Activated T-cell treated with anti-CD3 and anti-CD28 coated beads, Interleukin-2, amount 50 U/mL, for 72 hours (primary cell): ENCODE results near the gene CTPS2. TPM values are rescaled to one million over a fixed set of nuclear protein-coding genes. Genes with fewer than 3 reads are reported as not detected.
"Not testable (repeated sequence)": the region's sequence is repeated elsewhere in the genome, so short reads cannot be mapped to it uniquely, and the experiment has no call there.

Source experiments
- ATAC-seq, 2 donors: fragments of 150-1000 bp; cut with Tn5 transposase; replicated peaks in 1 of 2; 2 replicates each; pipeline ENCODE4 v1.10.0; 2021; ENCODE audit warnings: moderate library complexity in 2 of 2, mild to moderate bottlenecking in 1 of 2
- DNase-seq, 2 donors: peaks; one replicate each; pipeline ENCODE4 v3.0.0; 2021 to 2022; ENCODE audit warnings: mixed read lengths in 1 of 2
- H3K27ac Mint-ChIP-seq: one replicate; pipeline ENCODE4 v1.8.0; 2022; ENCODE audit warnings: mild to moderate bottlenecking, moderate library complexity, mixed read lengths
- H3K27me3 Mint-ChIP-seq: one replicate; pipeline ENCODE4 v1.8.0; 2022; ENCODE audit warnings: low read depth, mixed read lengths
- H3K36me3 Mint-ChIP-seq, 2 donors: one replicate each; pipeline ENCODE4 v1.8.0; 2022; ENCODE audit warnings: mixed read lengths in 2 of 2, mild to moderate bottlenecking in 1 of 2; ENCODE audit not compliant: insufficient read depth in 2 of 2
- H3K4me1 Mint-ChIP-seq: one replicate; pipeline ENCODE4 v1.8.0; 2022; ENCODE audit warnings: low read depth, mixed read lengths
- H3K4me3 Mint-ChIP-seq, 2 donors: one replicate each; pipeline ENCODE4 v1.8.0; 2022; ENCODE audit warnings: mild to moderate bottlenecking in 2 of 2, mixed read lengths in 2 of 2, moderate library complexity in 2 of 2
- H3K9me3 Mint-ChIP-seq, 2 donors: one replicate each; pipeline ENCODE4 v1.8.0; 2022; ENCODE audit warnings: mixed read lengths in 2 of 2
- total RNA-seq, 2 donors: library from RNA; stranded (reverse); gene quantifications; one replicate each; pipeline ENCODE4 v1.2.3, GENCODE V29; 2022

The CTPS2 gene
- total RNA-seq, 2 donors from 2014 or later = 8.1 to 8.3 TPM

DNA sequence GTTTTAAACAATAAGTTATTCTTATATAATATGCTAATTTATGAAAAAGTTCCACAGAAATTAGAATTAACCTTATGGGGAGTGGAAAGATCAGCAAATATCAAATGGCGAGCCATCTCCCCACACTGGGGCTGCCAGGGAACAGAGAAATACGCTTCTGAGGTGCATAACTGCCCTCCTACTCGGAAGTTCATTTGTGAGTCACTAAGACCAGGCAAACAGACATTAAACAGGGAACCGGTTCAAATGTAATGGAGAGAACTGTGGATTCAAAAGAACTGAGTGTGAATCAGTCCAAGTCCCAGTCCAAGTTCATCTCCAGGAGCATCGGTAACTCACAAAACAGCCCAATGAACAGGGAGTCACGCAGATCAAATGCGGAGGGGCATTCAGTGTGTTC, 73.9 kb downstream of the CTPS2 start:
- Mint-ChIP-seq H3K9me3 (no peaks in the 10 kb centered on the region), H3K4me1 (peaks cover 8% of the 10 kb centered on the region), H3K36me3 (peaks cover 0 to 3% of the 10 kb centered on the region in 2 donors), H3K4me3 (no peak overlapping the region), H3K27ac (no peak overlapping the region), H3K27me3 (no peaks in the 10 kb centered on the region)
- ATAC-seq = no peak
- DNase-seq = no peak

- Mint-ChIP-seq H3K27ac (no peak overlapping the region), H3K4me3 (no peak overlapping the region), H3K9me3 (no peaks in the 10 kb centered on the region), H3K4me1 (peaks cover 8% of the 10 kb centered on the region), H3K36me3 (peaks cover 0 to 3% of the 10 kb centered on the region in 2 donors), H3K27me3 (no peaks in the 10 kb centered on the region)
- no peak for DNase-seq
- no peak for ATAC-seq
These were observed 76.9 kb downstream of the CTPS2 start for GRCh38 chrX:16635596-16635995.

DNA sequence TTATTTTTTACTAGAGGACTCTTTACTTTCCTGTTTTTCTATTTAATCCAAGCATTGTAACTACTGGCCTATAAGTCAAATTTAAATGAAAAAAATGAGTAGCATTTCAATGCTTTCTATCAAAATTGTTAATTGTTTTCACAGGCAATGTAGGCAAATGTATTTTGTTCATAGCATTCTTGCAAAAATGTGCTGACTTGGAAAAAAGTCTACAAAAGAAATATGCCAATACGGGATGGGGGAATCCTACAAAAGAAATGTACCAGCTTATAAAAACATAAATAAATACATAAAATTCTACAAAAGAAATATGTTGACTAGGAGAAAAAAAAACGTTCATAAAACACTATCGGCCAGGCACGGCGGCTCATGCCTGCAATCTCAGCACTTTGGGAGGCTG, 77.4 kb downstream of the CTPS2 start:
- Mint-ChIP-seq H3K36me3 (peaks cover 0 to 3% of the 10 kb centered on the region in 2 donors), H3K27me3 (no peaks in the 10 kb centered on the region), H3K4me1 (peaks cover 8% of the 10 kb centered on the region), H3K4me3 (no peak overlapping the region), H3K27ac (no peak overlapping the region), H3K9me3 (no peaks in the 10 kb centered on the region)
- DNase-seq = no peak
- ATAC-seq = no peak

DNA sequence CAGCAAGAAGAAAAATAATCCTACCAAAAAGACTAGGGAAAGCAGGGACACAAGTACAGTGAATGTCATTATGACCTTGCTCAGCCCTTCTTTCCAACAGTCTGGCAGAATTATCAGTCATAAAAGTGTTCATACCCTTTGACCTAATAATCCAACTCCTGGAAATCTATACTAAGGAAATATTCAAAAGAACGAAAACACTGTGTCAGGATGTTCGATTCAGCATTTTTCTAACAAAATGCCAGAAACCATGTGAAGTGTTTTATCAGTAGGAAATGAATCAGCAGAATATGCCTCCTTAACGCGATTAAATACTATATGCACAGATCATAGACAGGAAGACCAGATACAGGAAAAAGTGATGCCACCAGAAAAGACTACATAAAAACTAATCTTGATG, 78.7 kb downstream of the CTPS2 start:
- DNase-seq = no peak
- Mint-ChIP-seq H3K36me3 (peaks cover 0 to 3% of the 10 kb centered on the region in 2 donors), H3K4me1 (peaks cover 8% of the 10 kb centered on the region), H3K27ac (no peak overlapping the region), H3K4me3 (no peak overlapping the region), H3K27me3 (peaks cover 11% of the 10 kb centered on the region), H3K9me3 (no peaks in the 10 kb centered on the region)
- ATAC-seq = no peak

- Mint-ChIP-seq H3K4me1 (peaks cover 8% of the 10 kb centered on the region), H3K27ac (no peak overlapping the region), H3K9me3 (no peaks in the 10 kb centered on the region), H3K36me3 (no peaks in the 10 kb centered on the region), H3K4me3 (no peak overlapping the region), H3K27me3 (peaks cover 15% of the 10 kb centered on the region)
- no peak for ATAC-seq
- no peak for DNase-seq
These were observed 82.6 kb downstream of the CTPS2 start for GRCh38 chrX:16629909-16630308.

DNA sequence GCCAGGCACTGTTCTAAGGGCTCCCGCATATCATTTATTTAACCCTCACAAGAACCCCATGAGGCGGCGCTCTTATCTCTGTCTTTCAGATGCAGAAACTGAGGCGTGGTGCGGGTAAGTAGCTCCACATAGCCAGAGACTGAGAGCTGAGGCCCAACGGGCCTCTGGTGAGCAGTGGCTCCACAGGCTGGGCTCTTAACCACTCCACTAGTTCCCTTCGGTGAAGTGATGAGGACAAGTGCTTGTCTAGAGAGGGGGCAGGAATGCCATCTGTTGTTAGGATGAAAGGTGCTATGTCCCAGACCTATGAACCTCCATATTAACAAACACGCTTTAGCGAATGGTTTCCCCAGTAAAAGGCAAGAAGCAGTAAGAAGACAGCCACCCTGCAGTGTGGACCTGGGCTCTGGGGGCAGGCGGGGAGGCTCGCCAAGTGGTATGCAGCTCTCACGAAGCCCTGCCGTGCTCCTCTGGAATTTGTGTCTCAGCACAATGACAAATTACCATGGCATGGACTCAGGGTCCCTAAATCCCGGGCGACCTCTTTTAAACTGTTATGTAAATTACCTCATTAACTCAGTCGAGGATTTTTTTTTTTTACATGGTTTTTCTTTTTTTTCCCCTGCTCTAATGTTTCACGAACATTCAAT, 83.4 kb downstream of the CTPS2 start:
- DNase-seq (no peak), ATAC-seq (no peak)
- H3K4me1 Mint-ChIP-seq = peaks cover 2% of the 10 kb centered on the region
- peaks cover 15% of the 10 kb centered on the region for H3K27me3 Mint-ChIP-seq
- H3K9me3 Mint-ChIP-seq = no peaks in the 10 kb centered on the region
- no peak overlapping the region for H3K4me3 Mint-ChIP-seq
- H3K27ac Mint-ChIP-seq = no peak overlapping the region
- H3K36me3 Mint-ChIP-seq = no peaks in the 10 kb centered on the region

- H3K27me3 Mint-ChIP-seq = peaks cover 15% of the 10 kb centered on the region
- ATAC-seq, DNase-seq, H3K27ac Mint-ChIP-seq, H3K4me1 Mint-ChIP-seq, H3K4me3 Mint-ChIP-seq, H3K9me3 Mint-ChIP-seq, H3K36me3 Mint-ChIP-seq: not testable (repeated sequence)
These were observed 84.0 kb downstream of the CTPS2 start for GRCh38 chrX:16628511-16628910.

DNA sequence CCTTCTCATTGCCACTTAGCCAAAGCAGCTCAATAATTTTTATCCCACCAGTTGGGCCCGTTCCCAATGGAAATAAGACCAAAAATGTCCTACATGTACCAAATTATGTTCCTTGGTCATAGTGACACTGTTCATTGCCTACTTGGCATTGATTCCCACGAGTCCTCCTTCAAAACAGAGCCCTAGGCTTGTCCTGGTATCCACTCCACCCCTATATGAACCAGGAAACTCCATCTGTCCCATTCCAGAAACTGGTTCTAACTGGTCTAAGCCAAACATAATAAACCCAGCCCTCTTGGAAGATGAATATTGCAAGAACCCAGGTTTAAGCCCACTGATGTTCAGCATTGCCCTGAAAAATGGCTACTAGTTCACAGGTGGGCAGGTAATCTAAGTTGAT, 93.4 kb downstream of the CTPS2 start:
- Mint-ChIP-seq H3K4me1 (no peaks in the 10 kb centered on the region), H3K27ac (no peak overlapping the region), H3K36me3 (peaks cover 2% of the 10 kb centered on the region in 2 donors), H3K27me3 (peaks cover 5% of the 10 kb centered on the region), H3K9me3 (peaks cover 0 to 4% of the 10 kb centered on the region in 2 donors), H3K4me3 (no peak overlapping the region)
- DNase-seq (no peak), ATAC-seq (no peak)

DNA sequence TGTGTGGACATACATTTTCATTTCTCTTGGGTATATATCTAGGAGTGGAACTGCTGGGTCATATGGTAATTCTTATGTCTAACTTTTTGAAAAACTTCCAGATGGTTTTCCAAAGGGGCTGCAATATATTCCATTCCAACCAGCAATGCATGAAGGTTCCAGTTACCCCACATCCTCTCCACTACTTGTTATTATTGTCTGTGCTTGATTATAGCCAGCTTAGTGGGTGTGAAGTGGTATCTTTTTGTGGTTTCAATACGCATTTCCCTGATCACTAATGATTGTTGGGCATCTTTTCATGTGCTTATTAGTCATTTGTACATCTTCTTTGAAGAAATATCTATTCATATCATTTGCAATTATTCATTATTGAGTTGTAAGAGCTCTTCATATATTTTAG, 94.0 kb downstream of the CTPS2 start:
- Mint-ChIP-seq H3K36me3 (peaks cover 2% of the 10 kb centered on the region in 2 donors), H3K27ac (no peak overlapping the region), H3K4me3 (no peak overlapping the region), H3K9me3 (peaks cover 0 to 4% of the 10 kb centered on the region in 2 donors), H3K27me3 (peaks cover 5% of the 10 kb centered on the region), H3K4me1 (no peaks in the 10 kb centered on the region)
- no peak for DNase-seq
- no peak for ATAC-seq

DNA sequence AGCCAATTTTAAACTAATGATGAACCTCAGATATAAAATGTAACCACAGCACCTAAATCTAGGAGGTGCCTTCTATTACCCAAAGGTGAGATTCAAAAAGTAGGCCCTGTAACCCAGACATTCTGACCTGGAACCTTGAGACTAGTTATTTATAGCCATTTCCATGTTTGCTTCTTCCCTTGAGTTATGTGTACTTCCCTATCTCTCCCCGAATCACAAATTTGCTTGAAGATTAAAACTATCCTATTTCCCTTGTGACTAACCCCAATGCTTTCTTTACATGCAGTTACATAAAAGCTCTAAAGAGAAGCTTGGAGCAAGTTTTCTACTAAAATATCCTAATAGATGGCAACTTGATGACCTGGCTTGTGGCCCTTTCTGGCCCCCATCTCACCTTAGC, 95.1 kb downstream of the CTPS2 start:
- Mint-ChIP-seq H3K36me3 (peaks cover 2 to 3% of the 10 kb centered on the region in 2 donors), H3K4me3 (no peak overlapping the region), H3K27ac (no peak overlapping the region), H3K9me3 (peaks cover 0 to 4% of the 10 kb centered on the region in 2 donors), H3K27me3 (peaks cover 5% of the 10 kb centered on the region), H3K4me1 (no peaks in the 10 kb centered on the region)
- DNase-seq (no peak), ATAC-seq (no peak)

DNA sequence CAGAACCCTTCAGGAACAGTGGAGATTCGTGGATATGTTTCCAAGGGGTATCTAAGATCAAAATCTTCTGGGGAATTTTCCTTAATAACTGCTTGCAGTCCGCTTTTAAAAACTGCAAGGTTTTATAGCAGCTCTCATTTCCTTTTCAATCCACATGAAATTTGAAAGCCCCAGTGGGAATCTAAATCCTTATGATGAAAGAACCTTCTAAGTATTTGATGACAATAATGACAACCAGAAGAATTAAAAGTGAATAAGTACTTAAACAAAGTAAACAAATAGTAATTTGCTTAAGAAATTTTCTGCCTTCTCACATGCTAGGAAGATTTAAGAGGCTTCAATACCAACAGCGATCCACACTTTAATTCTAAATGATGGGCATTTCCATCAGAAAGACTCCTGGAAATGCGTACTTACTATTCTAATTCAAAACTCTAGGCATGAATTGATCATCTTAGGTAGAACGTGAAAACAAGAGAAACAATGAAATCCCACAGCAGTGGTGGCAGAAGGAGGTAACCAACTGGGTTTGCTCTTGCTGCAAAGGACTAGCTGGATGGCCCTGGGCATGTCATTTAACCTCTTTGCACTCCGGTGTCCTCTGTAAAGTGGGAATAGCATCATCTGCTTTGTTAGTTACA, 100.1 kb downstream of the CTPS2 start:
- no peak for ATAC-seq
- peaks cover under 1 to 1% of the 10 kb centered on the region in 2 donors for H3K36me3 Mint-ChIP-seq
- H3K9me3 Mint-ChIP-seq = no peaks in the 10 kb centered on the region
- no peaks in the 10 kb centered on the region for H3K27me3 Mint-ChIP-seq
- peaks cover 1% of the 10 kb centered on the region for H3K4me1 Mint-ChIP-seq
- DNase-seq = no peak
- no peak overlapping the region for H3K4me3 Mint-ChIP-seq
- no peak overlapping the region for H3K27ac Mint-ChIP-seq

DNA sequence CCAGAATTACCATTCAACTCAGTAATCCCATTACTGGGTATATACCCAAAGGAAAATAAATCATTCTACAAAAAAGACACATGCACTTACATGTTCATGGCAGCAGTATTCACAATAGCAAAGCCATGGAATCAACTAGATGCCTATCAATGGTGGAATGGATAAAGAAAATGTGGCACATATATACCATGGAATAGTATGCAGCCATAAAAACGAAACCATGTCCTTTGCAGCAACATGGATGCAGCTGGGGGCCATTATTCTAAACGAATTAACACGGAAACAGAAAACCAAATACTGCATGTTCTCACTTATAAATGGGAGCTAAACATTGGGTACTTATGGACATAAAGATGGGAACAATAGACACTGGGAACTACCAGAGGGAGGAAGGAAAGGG, 101.8 kb downstream of the CTPS2 start:
- not testable (repeated sequence) for H3K27me3 Mint-ChIP-seq, ATAC-seq, H3K9me3 Mint-ChIP-seq, H3K36me3 Mint-ChIP-seq, H3K4me3 Mint-ChIP-seq, H3K27ac Mint-ChIP-seq, H3K4me1 Mint-ChIP-seq, DNase-seq

GRCh38 chrX:16610121-16610621, 102.3 kb downstream of the CTPS2 start:
- H3K27me3 Mint-ChIP-seq = no peaks in the 10 kb centered on the region
- no peaks in the 10 kb centered on the region for H3K9me3 Mint-ChIP-seq
- no peak overlapping the region for H3K4me3 Mint-ChIP-seq
- H3K27ac Mint-ChIP-seq = no peak overlapping the region
- H3K36me3 Mint-ChIP-seq = peaks cover 0 to 1% of the 10 kb centered on the region in 2 donors
- H3K4me1 Mint-ChIP-seq = peaks cover 5% of the 10 kb centered on the region
- ATAC-seq (no peak), DNase-seq (no peak)
